GOT3 (cell line): Measurements from ENCODE around the gene LHX3.

ENCODE experiments used
- DNase-seq: peaks from one replicate; lab custom pipeline; 2025; ENCODE audit warnings: mixed read lengths; lab: John Stamatoyannopoulos, UW

LHX3 gene

DNA sequence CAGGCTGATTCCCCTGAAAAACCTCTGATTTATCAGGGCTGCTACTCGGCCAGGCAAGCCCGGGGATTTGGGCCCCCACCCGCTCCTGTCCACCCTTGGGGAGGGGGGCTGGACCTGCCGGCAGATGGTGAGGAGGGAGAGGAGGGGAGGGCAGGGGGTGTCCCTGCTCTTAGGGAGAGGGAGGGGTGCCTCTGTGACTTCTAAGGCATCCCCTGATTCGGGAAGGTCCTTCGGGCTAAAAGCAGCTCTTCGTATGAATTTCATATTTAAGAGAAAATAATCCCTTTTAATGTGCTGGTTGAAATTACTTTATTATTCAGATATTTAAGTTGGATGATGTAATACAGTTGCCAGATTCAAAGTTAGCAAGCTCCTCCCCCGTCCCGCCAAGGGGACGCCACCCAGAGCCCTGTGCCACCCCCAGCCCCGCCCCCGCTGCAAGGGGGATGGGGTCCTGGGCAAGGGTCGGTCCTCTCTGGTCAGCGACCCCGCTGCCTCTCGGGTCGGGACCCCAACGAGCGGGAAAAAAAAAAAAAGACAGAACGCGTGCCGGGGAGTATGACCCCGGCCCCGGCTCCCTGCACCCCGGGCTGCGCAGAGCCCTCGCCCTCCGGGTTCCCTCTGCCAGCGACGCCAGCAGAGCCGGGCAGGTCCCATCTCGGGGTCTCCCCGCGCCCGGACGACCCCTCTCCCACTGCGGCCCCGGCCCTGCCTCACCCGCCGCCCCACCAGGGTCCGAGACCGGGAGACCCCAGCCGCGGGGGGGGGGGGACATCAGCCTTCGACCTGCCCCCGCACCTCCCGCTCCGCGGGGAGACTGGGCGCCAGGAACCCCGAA is 12.4 kb downstream of the LHX3 start:
- DNase-seq: no peak

DNA sequence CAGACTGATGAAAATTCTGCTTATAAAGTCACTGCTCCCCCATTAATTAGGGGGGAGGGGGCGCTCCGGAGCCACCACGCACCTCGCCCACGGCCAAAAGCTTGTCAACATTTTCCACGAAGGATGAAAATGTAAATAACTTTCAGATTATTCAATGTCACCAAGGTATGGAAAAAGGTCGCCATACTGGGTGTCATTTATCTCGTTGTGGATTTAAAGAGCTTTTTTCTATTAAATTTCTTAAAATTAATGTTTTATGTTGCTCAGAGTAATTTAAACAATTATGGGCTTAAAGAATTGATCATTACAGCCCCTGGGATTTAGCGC is 13.0 kb downstream of the LHX3 start:
- no peak for DNase-seq

DNA sequence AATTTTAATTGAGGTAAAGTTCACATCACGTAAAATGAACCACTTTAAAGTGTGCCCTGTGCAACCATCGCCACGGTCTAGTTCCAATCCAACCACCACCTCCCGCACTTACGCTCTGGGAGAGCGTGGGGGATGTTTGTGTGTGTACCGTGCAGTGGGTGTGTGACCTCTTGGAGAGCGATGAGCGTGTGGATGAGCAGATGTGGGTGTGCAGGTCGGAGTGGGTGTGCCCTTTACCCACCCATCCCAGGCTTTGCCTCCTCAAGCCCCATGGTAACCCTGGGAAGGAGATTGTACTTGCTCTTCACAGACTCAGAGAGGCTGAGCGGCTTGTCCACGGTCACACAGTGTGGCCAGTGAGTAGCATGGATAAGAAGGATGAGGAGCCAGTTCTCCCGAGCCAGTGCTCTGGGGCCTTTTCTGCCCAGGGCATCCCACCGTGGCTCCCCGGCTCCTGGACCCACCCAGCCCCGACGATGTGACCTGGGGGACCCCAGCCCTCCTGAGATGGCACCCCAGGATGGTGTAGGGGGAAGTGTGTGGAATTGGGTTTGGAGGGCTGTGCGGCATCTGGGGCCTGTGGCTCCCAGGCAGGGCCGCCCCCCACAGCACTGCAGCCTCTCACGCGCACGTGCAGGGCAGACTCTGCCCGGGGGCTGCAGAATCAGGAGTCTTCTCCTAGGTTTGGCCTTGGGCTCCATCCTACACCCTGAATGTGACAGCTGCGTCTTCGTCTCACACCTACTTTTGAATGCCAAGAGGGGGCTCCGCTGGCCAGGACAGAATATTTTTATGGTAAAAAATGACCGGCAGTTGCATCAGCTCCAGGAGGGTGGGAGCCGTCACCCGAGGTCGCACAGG is 13.6 kb downstream of the LHX3 start:
- no peak for DNase-seq

DNA sequence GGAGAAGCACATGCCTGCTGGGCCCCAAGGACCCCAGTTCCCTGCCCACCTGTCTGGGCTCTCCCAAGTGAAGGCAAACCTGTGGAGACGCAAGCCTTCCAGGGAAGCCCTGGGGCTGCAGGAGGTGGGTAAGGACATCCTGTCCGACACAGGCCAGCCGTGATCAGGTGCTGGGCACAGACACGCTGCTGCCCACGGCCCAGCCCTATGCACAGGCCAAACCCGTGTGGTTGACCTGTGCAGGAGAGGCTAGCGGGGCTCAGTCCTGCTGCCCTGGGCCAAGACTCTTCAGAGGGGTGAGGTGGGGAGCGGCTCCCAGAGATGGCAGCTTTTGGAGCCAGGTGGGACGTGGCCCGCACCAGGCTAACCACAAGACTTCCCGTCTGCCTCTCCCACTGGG is 14.3 kb downstream of the LHX3 start:
- no peak for DNase-seq

DNA sequence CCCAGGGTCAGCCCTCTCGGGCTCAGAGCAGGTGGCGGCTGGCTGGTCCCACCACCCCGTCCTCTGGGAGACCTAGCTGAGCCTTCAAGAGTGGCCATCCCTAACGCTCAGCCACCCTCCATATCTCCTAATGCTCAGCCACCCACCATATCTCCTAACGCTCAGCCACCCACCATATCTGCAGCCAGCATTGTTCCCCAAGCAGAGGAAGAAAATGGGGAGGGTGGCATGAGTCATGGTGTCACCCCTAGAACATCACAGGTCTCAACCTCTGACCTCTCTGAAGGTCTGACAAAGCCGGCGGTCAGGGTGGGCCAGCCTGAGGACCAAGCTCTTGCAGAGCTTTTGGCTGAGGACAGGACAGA is 14.7 kb downstream of the LHX3 start:
- no peak for DNase-seq

DNA sequence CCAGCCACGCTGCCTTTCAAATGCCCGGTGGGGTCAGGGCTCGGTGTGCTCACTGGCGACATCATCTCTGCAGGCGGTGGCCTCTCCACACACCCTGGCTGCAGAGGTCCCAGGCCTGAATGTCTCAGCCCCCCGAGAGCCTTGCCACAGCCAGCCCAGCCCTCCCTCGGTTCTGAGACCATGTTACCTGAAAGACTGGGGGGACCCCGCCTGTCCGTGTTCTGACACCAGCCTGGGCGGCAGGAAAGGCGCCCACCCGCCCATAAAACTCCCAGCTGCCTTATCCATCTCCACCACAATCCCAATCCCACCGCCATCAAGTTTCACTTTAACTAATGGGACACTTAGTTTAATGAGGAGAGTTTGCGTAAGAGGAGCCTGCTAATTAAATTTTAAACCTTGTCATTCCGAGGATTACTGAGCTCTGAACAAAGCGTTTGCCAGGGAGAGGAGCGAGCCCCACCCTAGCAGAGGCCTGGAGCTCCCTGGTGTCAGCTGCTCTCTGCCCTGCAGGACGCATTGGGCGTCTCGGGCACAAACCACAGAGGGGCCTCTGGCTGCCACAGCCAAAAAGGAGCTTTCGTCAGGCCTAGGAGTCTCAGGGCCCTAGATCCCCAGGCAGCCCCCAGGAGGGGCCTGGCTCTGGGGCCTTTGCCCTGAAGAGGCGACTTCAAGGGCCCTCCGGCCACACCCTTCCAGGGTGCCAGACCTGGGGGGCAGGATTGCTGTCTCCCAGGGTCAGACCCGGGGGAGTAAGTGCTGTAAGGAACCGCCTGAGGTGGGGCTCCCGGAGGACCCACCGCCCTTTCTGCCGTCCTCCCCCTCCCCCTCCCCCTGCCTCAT is 15.3 kb downstream of the LHX3 start:
- DNase-seq: no peak

DNA sequence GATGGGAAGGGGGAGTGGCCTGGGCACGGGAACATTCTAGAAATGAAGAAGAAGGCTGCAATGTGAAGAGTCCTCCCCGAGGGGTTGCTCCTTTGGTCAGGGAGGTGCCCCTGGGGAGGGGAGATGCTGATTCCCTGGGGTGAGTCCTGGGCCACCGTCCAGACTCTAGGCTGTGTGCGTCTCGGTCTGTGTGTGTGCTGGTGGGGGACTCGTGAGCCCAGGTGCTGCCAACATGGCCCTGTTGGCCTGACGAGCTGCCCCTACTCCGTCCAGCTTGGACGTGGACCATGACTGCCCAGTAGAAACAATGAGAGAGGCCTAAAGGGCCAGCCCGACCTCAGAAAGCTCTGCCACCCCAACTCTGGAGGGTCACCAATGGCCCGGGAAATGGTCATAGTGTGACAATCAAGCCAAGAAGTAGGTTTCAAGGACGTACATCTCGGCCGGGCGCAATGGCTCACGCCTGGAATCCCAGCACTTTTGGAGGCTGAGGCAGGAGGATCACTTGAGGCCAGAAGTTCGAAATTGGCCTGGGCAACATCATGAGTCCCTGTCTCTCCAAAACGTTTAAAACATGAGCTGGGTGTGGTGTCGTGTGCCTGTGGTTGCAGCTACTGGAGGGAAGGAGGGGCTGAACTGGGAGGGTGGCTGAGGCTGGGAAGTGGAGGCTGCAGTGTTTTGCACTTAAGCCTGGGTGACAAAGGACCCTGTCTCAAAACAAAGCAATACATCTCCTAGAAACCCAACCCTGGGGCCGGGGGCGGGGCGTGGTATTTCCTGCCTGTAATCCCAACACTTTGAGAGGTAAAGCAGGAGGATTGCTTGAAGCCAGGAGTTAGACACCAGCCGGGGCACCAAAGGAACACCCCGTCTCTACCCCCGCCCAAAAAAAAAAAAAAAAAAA is 17.0 kb downstream of the LHX3 start:
- DNase-seq: no peak

DNA sequence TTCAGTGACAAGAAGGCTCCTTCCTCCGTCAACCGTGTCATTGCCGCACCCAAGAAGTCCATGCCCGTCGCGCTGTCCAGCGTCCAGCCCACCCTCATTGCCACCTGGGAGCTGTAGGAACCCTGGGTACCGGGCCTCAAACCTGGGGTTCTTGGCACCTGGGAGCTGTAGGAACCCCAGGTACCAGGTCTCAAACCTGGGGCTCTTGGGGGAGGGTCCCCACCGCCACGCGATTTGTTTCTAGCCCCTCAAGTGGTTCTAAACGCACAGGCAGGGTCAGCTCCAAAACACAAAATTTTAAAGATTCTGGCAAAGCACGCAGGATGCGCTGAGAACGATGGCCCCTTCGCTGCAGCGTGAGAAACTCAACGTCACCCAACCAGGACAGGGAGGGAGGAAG is 17.7 kb downstream of the LHX3 start:
- DNase-seq: no peak

DNA sequence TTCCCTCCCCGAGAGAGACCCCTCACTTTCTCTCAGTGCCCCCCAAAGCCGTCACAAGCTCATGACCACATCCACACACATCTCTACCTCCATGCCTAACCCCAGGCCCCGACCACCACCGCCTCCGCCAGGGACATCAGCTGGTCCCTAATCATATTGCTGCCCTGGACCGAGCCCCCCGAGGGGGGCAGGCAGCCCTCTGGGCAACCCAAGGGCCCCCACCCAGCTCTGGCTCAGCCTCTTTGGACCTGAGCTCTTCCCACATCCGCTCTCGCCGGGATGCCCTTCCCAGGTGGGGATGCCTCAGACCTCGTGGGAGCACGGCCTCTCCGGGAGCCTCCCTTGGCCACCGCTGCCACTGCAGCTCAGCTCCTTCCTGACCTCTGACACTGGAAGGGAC is 18.5 kb downstream of the LHX3 start:
- no peak for DNase-seq

DNA sequence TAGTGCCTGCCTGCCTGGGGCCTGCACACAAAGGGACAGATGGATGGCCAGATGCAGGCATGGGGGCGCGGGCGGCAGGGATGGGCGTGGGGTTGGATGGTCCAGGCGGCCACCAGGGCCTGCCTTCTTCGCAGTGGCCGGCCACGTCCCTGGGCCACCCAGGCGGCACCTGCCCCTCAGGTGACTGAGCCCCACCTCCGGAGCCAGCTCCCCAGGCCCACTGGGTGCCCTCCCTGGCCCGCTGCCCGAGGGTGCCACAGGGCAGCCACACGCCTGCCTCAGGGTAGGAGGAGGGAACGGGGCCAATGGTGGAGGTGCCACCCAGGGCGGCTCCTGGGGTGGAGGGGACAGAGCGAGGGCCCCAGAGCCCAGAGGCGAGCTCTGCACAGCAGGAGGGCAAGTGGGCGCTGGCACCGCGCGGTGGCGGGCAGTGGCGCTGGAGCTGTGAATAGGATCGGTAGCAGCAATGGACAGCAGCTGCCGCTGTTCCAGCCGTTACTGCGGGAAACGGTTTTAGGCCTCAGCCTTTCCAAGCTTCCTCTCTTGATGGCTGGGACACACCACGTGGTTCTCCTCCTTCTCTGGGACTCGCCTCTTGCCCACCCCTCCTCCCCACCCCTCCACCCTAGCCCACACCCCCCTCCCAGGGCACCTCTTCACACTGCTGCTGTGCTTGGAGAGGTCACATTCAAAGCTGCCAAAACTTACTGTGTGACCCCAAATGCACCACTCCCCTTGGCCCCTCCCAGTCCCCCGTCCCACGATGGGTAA is 19.1 kb downstream of the LHX3 start:
- DNase-seq: no peak

DNA sequence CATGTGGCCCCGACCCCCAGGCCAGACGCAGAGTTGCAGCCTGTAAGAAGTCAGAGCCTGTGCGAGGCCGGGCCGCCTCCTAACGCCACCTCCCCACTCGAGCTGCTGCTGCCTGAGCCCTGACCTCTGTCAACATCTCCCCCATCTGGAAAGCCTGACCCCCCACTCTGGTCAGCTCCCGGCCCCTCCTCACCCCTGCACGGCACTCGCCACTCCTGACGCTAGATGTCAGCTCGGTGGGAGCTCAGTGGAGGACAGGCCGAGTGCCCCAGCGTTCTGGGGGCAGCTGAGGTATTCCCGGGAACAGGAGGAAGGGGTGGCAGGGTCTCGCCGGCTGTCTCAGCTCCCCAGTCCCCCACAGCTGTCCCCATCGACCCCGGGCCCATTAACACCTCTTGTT is 19.9 kb downstream of the LHX3 start:
- no peak for DNase-seq

DNA sequence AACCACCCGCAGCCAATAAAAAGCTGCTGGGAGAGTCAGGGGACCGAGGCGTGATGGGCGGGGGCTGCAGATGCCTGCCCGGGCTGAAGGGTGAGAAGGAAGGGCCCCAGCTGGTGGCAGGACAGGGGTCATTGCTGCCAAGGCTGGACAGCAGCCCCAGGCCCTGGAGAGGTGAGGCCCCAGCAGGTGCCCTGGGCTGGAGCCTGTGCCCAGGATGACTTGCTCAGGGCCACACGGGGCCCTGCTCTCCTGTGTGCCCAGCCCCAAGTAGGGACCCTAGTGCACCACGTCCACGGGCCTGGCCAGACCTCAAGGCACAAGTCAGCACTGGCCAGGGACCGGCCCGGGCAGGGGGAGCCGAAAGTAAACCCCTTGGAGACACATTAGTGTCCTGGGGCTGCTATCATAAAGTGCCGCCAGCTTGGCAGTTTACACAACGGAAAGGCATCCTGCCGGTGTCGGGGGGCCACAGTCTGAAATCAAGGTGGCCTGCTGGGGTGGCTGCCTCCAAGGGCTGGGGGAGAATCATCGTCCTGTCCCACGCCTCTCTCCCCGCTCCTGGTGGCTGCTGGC is 22.0 kb downstream of the LHX3 start:
- no peak for DNase-seq

DNA sequence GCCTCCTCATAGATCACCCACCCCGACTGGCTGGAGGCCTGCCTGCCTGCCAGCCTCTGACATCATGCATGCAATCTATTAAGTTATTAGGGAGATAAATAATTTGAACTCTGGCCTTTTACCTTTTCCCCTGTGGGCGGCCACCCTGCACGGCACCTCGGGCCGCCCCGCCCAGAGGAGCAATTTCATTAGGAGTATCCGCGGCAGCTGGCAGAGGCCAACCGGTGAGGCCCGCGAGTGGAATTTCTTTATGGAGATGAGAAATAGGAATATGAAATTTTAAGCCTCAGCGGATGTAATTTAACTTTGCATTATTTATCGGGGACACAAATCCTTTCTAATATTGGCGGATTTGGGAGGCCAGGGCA is 22.5 kb downstream of the LHX3 start:
- no peak for DNase-seq

DNA sequence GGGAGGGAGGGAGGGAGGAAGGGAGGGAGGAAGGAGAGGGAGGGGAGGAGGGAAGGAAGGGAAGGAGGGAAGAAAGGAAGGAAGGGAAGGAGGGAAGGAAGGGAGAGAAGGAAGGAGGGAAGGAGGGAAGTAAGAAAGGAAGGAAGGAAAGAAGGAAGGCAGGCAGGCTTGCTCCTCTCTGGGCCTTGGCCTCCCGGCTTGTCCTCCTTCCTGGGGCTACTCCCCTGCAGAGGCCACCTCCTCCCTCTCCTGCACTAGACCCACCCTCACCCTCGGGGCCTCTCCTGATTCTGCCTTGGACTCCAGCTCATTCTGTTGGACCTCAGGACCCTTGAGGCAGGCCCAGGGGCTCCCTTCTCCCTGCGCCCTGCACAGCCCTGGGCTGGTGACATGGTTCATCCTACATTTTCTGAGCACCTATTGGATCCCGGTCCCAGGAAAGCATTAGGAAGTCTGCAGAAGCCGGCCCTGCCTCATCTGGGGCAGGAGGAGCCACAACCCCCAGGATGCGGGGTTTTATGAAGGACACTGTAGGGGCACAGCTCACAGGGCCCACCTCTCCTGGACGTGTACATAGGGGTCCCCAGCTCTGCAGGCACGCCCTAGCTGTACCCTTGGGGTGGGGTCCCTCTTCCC is 23.0 kb downstream of the LHX3 start:
- DNase-seq: no peak

DNA sequence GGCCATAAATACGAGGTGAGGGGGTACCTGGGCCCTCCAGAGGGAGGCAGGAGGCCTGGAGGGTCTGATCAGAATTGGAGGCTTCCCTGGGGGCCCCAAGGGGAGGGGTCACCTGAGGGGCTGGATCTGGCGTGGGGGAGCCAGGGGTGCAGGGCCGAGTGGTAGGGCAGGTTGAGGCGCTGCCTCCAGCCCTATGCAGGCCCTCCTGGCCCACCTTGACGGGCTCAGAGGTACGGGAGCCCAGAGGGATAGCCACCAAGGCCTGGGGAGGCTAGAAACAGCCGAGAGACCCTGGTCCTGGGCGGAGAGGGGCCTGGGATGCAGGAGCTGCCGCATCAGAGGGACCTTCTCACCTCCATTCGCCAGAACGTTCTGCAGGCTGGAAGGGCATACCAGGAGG is 24.3 kb downstream of the LHX3 start:
- no peak for DNase-seq

DNA sequence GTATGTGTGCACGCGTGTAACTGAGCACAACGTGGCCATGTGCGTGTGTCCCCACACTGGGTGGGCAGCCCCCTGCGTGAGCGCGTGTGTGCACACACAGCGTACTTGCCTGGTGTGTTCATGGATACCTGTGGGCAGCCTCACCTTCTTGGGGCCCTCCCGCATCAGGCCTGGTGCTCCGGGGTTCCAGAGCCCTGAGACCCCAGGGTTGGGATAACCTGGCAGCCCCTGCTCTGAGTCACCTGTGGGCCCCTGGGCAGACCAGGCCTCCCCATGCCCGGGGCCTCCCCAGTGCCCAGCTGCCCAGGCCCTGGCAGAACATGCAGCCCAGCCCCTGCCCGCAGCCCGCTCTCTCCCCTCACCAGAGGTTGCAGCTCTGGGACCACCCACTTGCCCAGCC is 25.2 kb downstream of the LHX3 start:
- no peak for DNase-seq

DNA sequence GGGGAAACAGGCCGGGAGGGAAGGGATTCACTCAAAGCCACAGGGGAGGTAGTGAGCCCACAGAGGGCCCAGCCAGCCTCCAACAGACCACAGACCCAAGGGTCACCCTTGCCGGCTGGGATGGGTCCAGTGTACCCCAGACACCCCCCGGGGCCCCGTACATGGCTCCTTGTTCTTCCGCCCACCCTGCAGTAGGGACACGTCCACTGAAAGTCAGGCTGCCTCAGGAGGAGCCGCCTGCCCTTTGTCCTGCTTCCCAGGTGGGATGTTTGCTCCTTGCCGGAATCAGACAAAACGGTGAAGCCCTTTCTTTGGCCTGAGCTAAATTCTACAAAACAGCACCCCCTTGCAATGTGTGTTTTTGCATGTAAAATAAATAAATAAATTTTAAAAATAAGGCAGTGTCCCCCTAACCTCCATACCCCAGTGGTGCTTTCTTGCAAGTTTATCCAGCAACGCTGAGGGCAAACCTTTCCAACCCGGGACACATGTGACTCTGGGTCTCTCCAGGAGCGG is 25.8 kb downstream of the LHX3 start:
- DNase-seq: no peak

DNA sequence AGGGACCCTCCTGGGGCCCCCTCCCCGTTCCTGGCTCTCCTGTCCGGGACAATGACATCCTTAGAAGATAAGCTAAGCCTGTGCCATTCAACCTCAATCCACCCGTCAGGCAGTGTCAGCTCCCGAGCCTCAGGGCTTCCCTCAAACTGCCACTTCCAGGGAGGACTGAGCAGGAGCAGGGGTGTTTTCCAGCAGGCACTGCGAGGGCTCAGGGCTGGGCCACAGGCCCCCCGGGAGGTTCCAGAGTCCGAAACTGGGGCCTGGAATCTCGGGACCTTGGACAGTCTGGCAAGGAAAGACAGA is 26.2 kb downstream of the LHX3 start:
- no peak for DNase-seq

DNA sequence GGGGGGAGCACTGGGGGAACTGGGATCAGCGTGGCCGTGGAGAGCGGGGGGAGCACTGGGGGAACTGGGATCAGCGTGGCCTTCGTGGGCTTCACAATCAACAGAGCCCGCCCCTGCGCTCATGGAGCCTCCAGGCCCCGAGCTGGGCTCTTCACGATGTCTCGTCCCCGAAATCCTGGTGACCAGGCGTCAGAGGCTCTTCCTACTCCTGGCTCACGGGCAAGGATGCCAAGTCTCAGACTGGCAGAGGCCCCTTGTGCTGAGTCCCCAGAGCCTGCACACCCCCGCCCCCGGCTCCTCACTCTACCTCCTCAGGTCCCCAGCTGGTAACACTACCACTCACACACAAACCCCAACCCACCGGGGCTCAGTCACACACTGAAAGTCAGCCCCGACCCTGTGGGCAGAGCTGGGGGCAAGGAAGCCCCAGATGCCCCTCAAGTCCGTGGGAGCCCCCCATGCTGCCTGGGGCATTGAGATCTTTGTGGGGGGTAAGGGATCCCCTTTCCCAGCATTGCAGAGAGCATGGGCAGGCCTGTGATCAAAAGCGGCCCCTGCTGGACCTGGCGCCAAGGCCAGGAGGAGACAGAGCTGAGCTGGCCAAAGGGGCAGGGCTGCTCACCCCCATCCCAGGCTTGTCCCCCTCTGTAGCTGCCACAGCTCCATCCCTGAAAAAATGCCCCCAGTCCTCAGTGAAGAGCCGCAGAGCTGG is 26.7 kb downstream of the LHX3 start:
- DNase-seq: no peak
